ENCODE measurements around the gene IER2.

GRCh38 chr19:13138171-13138915 lies 11.9 kb upstream of the IER2 start:
- no peak for TF ChIP-seq EZH2phosphoT487 (IDR thresholded peaks at IDR 0.05; ENCODE audit: insufficient read depth, low read depth)
- TF ChIP-seq EZH2 (IDR thresholded peaks at IDR 0.05; ENCODE audit: insufficient read depth, poor library complexity, severe bottlenecking), result no peak
